Liver (tissue), 9 donors: ENCODE results near the gene HACD2. TPM values are rescaled to one million over a fixed set of nuclear protein-coding genes. Genes with fewer than 3 reads are reported as not detected.
A peak's percentile ranks its signal among the peaks of the same experiment; 100 is the strongest.

Experiments
- DNase-seq: peaks from one replicate; pipeline ENCODE4 v3.0.0-alpha.2; 2017; ENCODE audit warnings: low spot score
- H3K27ac ChIP-seq, 2 donors: one replicate each; pipeline ENCODE4 v1.7.0; 2013; ENCODE audit warnings: inconsistent platforms in 2 of 2, low read length in 2 of 2, control low read depth in 1 of 2, low read depth in 1 of 2, mild to moderate bottlenecking in 1 of 2
- H3K27me3 ChIP-seq, 4 donors: one replicate each; pipeline versions ENCODE4 v1.6.1 to v1.7.0; 2013; ENCODE audit warnings: low read length in 3 of 4, inconsistent platforms in 1 of 4, mild to moderate bottlenecking in 1 of 4, moderate library complexity in 1 of 4; ENCODE audit not compliant: control insufficient read depth in 4 of 4, insufficient read depth in 4 of 4
- H3K36me3 ChIP-seq, 4 donors: one replicate each; pipeline versions ENCODE4 v1.6.1 to v1.7.0; 2013; ENCODE audit warnings: low read length in 3 of 4, mild to moderate bottlenecking in 3 of 4, low read depth in 1 of 4, moderate library complexity in 1 of 4; ENCODE audit not compliant: control insufficient read depth in 4 of 4, insufficient read depth in 3 of 4
- H3K4me1 ChIP-seq, 4 donors: one replicate each; pipeline versions ENCODE4 v1.6.1 to v1.7.0; 2013; ENCODE audit warnings: low read length in 3 of 4, mild to moderate bottlenecking in 3 of 4, moderate library complexity in 1 of 4; ENCODE audit not compliant: control insufficient read depth in 4 of 4, insufficient read depth in 4 of 4
- H3K4me3 ChIP-seq, 3 donors: one replicate each; pipeline versions ENCODE4 v1.6.1 to v1.7.0; 2013; ENCODE audit warnings: low read length in 3 of 3, control low read depth in 1 of 3, low read depth in 1 of 3, mild to moderate bottlenecking in 1 of 3
- H3K9ac ChIP-seq, 2 donors: one replicate each; pipeline ENCODE4 v1.7.0; 2013; ENCODE audit warnings: low read length in 2 of 2, mild to moderate bottlenecking in 2 of 2, moderate library complexity in 2 of 2, control low read depth in 1 of 2, low read depth in 1 of 2
- H3K9me3 ChIP-seq, 4 donors: one replicate each; pipeline versions ENCODE4 v1.6.1 to v1.7.0; 2013; ENCODE audit warnings: low read length in 3 of 4; ENCODE audit not compliant: control insufficient read depth in 4 of 4
- EGR1 ChIP-seq, 2 donors: IDR thresholded peaks; 2 replicates each; pipeline ENCODE4 v1.6.1; 2016 to 2018; ENCODE audit warnings: antibody characterized with exemption in 2 of 2, low read depth in 2 of 2
- FOXA2 ChIP-seq: IDR thresholded peaks from 2 replicates; pipeline ENCODE4 v1.6.1; 2016; ENCODE audit warnings: antibody characterized with exemption
- GABPA ChIP-seq, 2 donors: IDR thresholded peaks in 1 of 2; conservative IDR thresholded peaks in 1 of 2; 2 replicates each; pipeline ENCODE4 v1.6.1; 2016; ENCODE audit warnings: antibody characterized with exemption in 2 of 2, mild to moderate bottlenecking in 1 of 2, moderate library complexity in 1 of 2
- HNF4A ChIP-seq, 2 donors: conservative IDR thresholded peaks; 2 replicates each; pipeline ENCODE4 v1.6.1; 2016; ENCODE audit warnings: antibody characterized with exemption in 2 of 2, mild to moderate bottlenecking in 2 of 2
- HNF4G ChIP-seq: IDR thresholded peaks from 2 replicates; pipeline ENCODE4 v1.6.1; 2016; ENCODE audit warnings: antibody characterized with exemption
- RAD21 ChIP-seq, 2 donors: IDR thresholded peaks; 2 replicates each; pipeline ENCODE4 v1.6.1; 2016; ENCODE audit warnings: antibody characterized with exemption in 2 of 2, mild to moderate bottlenecking in 2 of 2
- RXRA ChIP-seq, 2 donors: IDR thresholded peaks; 2 replicates each; pipeline ENCODE4 v1.6.1; 2017 to 2018; ENCODE audit warnings: antibody characterized with exemption in 2 of 2, mild to moderate bottlenecking in 1 of 2
- SP1 ChIP-seq: IDR thresholded peaks from 2 replicates; pipeline ENCODE4 v1.6.1; 2018; ENCODE audit warnings: antibody characterized with exemption, mild to moderate bottlenecking
- TAF1 ChIP-seq: conservative IDR thresholded peaks from 2 replicates; pipeline ENCODE4 v1.6.1; 2016; ENCODE audit warnings: antibody characterized with exemption, mild to moderate bottlenecking
- WGBS: extraction: QIAGEN DNeasy Blood & Tissue Kit; methylation state at CpG from one replicate; pipeline ENCODE4 v1.1.7; 2013; 5-methylcytosine and 5-hydroxymethylcytosine counted together
- polyA plus RNA-seq, 2 donors: library from polyadenylated mRNA; stranded (reverse) in 1 of 2; unstranded in 1 of 2; fragments of 200-250 nt in 1 of 2; fragments of >200 nt in 1 of 2; fragmentation: Nextera tagmentation in 1 of 2; extraction: Ambion mirVana in 1 of 2; gene quantifications; one replicate each; pipeline versions ENCODE4 v1.2.1 to v1.2.3, GENCODE V29; 2013 to 2015
- total RNA-seq, 2 donors: library from RNA; depleted of rRNA; stranded (reverse); fragments of >200 nt; gene quantifications; one replicate each; pipeline ENCODE4 v1.2.3, GENCODE V29; 2014
- TF ChIP-seq, protein P1 (sequence below): IDR thresholded peaks from 2 replicates; pipeline ENCODE4 v1.6.1; 2016; ENCODE audit warnings: antibody characterized with exemption
- TF ChIP-seq, protein P2 (sequence below): IDR thresholded peaks from 2 replicates; pipeline ENCODE4 v1.6.1; 2016; ENCODE audit warnings: antibody characterized with exemption
- TF ChIP-seq, protein P3 (sequence below): fragments of 150-350 bp; IDR thresholded peaks from 2 replicates; pipeline ENCODE4 v1.5.1; 2017; ENCODE audit warnings: improper control_type of control experiment, low read depth, low read length; ENCODE audit not compliant: missing input control
- donor health status: healthy.
- donor health status: healthy.
- donor health status: healthy.
- donor health status: healthy.
- donor health status: healthy.

HACD2 gene
- total and polyA plus RNA-seq, 4 donors: 14.8 to 45.2 (median 25.2) TPM

DNA sequence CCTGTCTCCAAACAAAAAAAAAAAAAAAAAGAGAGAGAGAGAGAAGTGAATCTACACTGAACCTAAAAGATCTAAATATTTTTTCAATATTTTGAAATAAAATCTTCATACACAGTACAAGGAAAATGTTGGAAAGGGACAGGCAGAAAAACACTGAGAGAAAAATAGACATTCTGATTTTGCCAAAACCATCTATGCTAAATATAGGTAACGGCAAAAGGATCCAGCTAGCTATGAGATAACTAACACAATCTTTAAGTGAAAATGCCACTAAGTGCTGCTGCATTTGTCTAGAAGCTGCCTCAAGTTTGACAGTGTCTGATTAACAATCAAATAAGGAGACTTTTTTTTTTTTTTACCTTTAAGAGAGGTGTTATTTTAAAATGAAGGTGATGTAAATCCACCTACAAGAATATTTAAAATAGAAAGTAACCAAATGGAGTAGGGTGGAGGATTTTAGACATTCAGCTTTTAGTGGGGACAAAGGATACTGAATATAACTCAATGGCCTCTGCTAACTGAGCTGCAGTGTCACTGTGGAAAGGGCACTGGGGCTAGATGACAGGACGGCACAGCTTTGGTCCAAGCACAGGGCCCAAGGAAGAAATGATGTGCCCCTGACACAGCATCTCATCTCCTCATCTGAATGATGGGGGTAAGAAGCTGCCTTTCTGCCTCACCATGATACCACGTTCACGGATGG lies 62.4 kb downstream of the HACD2 start:
- H3K9me3 ChIP-seq: no peaks in the 10 kb centered on the region
- 80% methylated on average over 4 of the region's 4 CpGs for WGBS
- H3K9ac ChIP-seq: no peak overlapping the region
- peaks cover 0 to 6% (median 3%) of the 10 kb centered on the region in 4 donors for H3K36me3 ChIP-seq
- no peak for DNase-seq
- H3K27ac ChIP-seq: no peak overlapping the region
- H3K27me3 ChIP-seq: no peaks in the 10 kb centered on the region
- H3K4me1 ChIP-seq: peaks cover 4 to 30% (median 12%) of the 10 kb centered on the region in 4 donors
- no peak overlapping the region for H3K4me3 ChIP-seq
- TF ChIP-seq RAD21 (IDR thresholded peaks at IDR 0.05) (no peak), TAF1 (no peak), HNF4G (no peak), FOXA2 (no peak), GABPA (IDR thresholded peaks at IDR 0.05 in 1 of 2, conservative IDR thresholded peaks at IDR 0.05 in 1 of 2) (no peak), EGR1 (IDR thresholded peaks at IDR 0.05; ENCODE audit: low read depth in 2 of 2) (no peak), SP1 (no peak), RXRA (IDR thresholded peaks at IDR 0.05) (no peak), HNF4A (conservative IDR thresholded peaks at IDR 0.05) (no peak)
- TF ChIP-seq, protein P1, sequence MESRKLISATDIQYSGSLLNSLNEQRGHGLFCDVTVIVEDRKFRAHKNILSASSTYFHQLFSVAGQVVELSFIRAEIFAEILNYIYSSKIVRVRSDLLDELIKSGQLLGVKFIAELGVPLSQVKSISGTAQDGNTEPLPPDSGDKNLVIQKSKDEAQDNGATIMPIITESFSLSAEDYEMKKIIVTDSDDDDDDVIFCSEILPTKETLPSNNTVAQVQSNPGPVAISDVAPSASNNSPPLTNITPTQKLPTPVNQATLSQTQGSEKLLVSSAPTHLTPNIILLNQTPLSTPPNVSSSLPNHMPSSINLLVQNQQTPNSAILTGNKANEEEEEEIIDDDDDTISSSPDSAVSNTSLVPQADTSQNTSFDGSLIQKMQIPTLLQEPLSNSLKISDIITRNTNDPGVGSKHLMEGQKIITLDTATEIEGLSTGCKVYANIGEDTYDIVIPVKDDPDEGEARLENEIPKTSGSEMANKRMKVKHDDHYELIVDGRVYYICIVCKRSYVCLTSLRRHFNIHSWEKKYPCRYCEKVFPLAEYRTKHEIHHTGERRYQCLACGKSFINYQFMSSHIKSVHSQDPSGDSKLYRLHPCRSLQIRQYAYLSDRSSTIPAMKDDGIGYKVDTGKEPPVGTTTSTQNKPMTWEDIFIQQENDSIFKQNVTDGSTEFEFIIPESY: no peak
- TF ChIP-seq, protein P2, sequence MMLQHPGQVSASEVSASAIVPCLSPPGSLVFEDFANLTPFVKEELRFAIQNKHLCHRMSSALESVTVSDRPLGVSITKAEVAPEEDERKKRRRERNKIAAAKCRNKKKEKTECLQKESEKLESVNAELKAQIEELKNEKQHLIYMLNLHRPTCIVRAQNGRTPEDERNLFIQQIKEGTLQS: no peak
- TF ChIP-seq, protein P3, sequence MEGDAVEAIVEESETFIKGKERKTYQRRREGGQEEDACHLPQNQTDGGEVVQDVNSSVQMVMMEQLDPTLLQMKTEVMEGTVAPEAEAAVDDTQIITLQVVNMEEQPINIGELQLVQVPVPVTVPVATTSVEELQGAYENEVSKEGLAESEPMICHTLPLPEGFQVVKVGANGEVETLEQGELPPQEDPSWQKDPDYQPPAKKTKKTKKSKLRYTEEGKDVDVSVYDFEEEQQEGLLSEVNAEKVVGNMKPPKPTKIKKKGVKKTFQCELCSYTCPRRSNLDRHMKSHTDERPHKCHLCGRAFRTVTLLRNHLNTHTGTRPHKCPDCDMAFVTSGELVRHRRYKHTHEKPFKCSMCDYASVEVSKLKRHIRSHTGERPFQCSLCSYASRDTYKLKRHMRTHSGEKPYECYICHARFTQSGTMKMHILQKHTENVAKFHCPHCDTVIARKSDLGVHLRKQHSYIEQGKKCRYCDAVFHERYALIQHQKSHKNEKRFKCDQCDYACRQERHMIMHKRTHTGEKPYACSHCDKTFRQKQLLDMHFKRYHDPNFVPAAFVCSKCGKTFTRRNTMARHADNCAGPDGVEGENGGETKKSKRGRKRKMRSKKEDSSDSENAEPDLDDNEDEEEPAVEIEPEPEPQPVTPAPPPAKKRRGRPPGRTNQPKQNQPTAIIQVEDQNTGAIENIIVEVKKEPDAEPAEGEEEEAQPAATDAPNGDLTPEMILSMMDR: no peak

DNA sequence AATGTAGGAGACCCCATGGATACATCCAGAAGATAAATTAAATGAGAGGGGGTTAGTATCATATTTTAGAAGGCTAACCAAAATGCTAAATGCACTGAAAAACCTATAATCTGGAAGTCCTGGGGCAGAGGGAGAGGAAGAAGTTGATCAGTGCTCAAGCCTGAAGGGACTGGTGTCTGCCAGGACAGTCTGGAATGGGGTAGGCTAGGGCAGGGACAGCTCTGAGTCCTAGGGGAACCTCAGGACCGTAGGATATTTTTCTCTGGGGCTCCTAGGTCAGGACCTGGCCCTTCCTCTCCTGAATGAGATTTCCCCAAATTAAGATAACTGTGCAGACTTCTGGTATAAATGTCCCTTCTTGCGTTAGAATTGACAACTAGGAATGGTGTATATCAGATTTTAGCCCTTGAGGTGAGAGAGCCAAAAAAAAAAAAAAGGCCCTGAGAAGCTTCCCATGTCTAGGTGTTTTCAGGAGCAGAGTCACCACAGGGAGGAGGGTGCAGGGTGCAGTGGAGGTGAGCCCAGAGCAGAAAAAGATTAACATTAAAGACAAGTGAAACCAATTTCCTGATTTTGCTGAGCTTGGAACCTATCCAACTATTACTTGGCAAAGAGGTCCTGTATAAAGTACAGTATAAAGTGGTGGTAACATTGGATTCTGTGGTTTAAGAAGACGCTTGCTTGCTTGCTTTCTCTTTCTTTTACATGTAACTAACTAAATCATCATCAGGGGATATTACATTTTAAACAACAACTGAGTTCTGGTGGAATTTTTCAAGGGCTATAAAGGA lies 63.5 kb downstream of the HACD2 start:
- Histone ChIP-seq H3K4me3 (no peak overlapping the region), H3K9ac (no peak overlapping the region), H3K4me1 (peaks cover 2 to 27% (median 10%) of the 10 kb centered on the region in 4 donors), H3K27ac (peak overlapping the region; percentile 36 to 45), H3K27me3 (no peaks in the 10 kb centered on the region), H3K9me3 (no peaks in the 10 kb centered on the region), H3K36me3 (peaks cover 0 to 6% (median 3%) of the 10 kb centered on the region in 4 donors)
- no peak for DNase-seq
- WGBS: 27% methylated on average over 3 of the region's 3 CpGs
- TF ChIP-seq RXRA (IDR thresholded peaks at IDR 0.05) (peak in 1 of 2 donors; percentile 22), HNF4G (no peak), HNF4A (conservative IDR thresholded peaks at IDR 0.05) (peak in 1 of 2 donors; percentile 22)
